Activated naive CD4-positive, alpha-beta T cell treated with anti-CD3 and anti-CD28 coated beads, Interleukin-2, amount 50 U/mL, for 24 hours (primary cell): ENCODE data around the gene DOK4.

ENCODE experiments used
- H3K27ac Mint-ChIP-seq: one replicate; pipeline ENCODE4 v1.8.0; 2021; ENCODE audit warnings: mild to moderate bottlenecking, mixed read lengths
- H3K27me3 Mint-ChIP-seq: one replicate; pipeline ENCODE4 v1.8.0; 2021; ENCODE audit warnings: mixed read lengths
- H3K36me3 Mint-ChIP-seq: one replicate; pipeline ENCODE4 v1.8.0; 2021; ENCODE audit warnings: mixed read lengths
- H3K4me1 Mint-ChIP-seq: one replicate; pipeline ENCODE4 v1.8.0; 2021; ENCODE audit warnings: mixed read lengths
- H3K4me3 Mint-ChIP-seq: one replicate; pipeline ENCODE4 v1.8.0; 2021; ENCODE audit warnings: mild to moderate bottlenecking, mixed read lengths
- H3K9me3 Mint-ChIP-seq: one replicate; pipeline ENCODE4 v1.8.0; 2021; ENCODE audit warnings: mixed read lengths

DOK4 gene

GRCh38 chr16:57427307-57427706 lies 59.0 kb downstream of the DOK4 start:
- Mint-ChIP-seq H3K27ac (no peak overlapping the region), H3K4me3 (no peak overlapping the region), H3K4me1 (peaks cover 5% of the 10 kb centered on the region), H3K9me3 (no peaks in the 10 kb centered on the region), H3K27me3 (no peaks in the 10 kb centered on the region), H3K36me3 (peaks cover 20% of the 10 kb centered on the region)

- no peak overlapping the region for H3K27ac Mint-ChIP-seq
- peaks cover 19% of the 10 kb centered on the region for H3K36me3 Mint-ChIP-seq
- H3K27me3 Mint-ChIP-seq = no peaks in the 10 kb centered on the region
- H3K9me3 Mint-ChIP-seq = no peaks in the 10 kb centered on the region
- H3K4me3 Mint-ChIP-seq = no peak overlapping the region
- peaks cover 6% of the 10 kb centered on the region for H3K4me1 Mint-ChIP-seq
Observed at GRCh38 chr16:57426356-57426755, 59.9 kb downstream of the DOK4 start.

GRCh38 chr16:57424583-57424982 lies 61.7 kb downstream of the DOK4 start:
- H3K9me3 Mint-ChIP-seq = no peaks in the 10 kb centered on the region
- peaks cover 9% of the 10 kb centered on the region for H3K4me1 Mint-ChIP-seq
- H3K27me3 Mint-ChIP-seq = no peaks in the 10 kb centered on the region
- no peak overlapping the region for H3K4me3 Mint-ChIP-seq
- H3K36me3 Mint-ChIP-seq = peaks cover 9% of the 10 kb centered on the region
- no peak overlapping the region for H3K27ac Mint-ChIP-seq

GRCh38 chr16:57423152-57423551 lies 63.1 kb downstream of the DOK4 start:
- Mint-ChIP-seq H3K27ac (no peak overlapping the region), H3K36me3 (peaks cover 3% of the 10 kb centered on the region), H3K4me3 (no peak overlapping the region), H3K4me1 (peaks cover 17% of the 10 kb centered on the region), H3K9me3 (no peaks in the 10 kb centered on the region), H3K27me3 (no peaks in the 10 kb centered on the region)

GRCh38 chr16:57422026-57422944 lies 64.0 kb downstream of the DOK4 start:
- Mint-ChIP-seq H3K9me3 (no peaks in the 10 kb centered on the region), H3K27ac (no peak overlapping the region), H3K36me3 (peaks cover under 1% of the 10 kb centered on the region), H3K4me3 (no peak overlapping the region), H3K27me3 (no peaks in the 10 kb centered on the region), H3K4me1 (peaks cover 23% of the 10 kb centered on the region)
